SKM-1 (cell line): ENCODE measurements around the gene C2orf92.

Experiments
- DNase-seq: peaks from one replicate; lab custom pipeline; 2025; ENCODE audit not compliant: unreplicated experiment; lab: John Stamatoyannopoulos, UW

The C2orf92 gene

DNA sequence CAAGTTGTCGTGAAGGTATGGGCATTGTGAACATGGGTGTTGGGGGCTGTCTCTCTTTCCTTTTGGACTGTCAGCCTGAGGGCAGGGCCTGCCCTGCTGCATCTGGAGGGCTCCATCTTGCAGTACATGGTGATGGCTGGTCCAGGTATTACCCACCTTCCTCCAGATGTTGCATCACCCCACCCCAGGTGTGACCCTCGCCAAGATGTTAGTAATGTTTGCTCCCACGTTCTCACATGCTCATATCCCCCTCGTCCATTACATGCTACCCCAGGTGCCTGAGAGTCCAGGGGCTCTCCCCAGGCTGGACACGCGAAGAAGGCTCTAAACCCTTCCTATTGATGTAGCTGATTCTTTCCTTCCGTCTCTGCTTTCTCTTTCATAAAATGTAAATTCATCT lies 57.8 kb downstream of the C2orf92 start:
- no peak for DNase-seq

- DNase-seq = no peak
Measured at GRCh38 chr2:97728091-97728731, 58.7 kb downstream of the C2orf92 start.

GRCh38 chr2:97730245-97730644 lies 60.7 kb downstream of the C2orf92 start:
- DNase-seq = no peak

DNA sequence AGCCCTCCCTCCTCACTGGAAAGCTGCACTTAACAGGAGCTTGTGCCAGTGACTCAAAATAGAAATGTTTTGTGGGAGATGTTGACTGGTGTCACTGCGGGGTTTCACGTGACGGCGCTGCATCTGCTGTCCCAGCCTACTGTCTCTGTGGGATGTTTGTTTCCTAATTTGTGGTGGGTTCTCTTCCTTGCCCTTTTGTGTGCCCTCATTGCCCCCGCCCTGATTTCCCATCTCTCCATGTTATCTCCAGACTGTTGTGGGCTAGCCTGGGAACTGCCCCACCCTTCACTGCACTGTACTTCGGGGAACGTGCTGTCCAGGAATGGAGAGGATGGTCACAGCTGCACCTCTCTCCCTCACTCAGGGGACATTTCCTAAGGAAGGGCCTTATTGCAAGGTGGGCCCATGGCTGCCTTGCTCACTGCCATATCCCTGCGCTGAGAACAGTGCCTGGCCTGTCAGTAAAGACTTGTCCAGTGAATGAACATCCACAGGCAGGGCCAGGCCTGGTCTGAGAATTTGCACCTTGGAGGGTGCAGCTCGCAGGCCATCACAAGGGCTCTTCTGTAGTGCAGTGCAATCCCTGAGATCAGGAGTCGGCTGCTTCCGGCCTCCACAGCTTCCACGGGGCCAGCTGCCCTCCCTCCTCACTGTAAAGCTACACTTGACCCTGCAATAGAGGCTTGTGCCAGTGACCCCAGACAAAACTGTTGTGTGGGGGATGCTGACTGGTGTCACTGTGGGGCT lies 61.9 kb downstream of the C2orf92 start:
- no peak for DNase-seq

GRCh38 chr2:97732436-97733340 lies 63.2 kb downstream of the C2orf92 start:
- DNase-seq = no peak

DNA sequence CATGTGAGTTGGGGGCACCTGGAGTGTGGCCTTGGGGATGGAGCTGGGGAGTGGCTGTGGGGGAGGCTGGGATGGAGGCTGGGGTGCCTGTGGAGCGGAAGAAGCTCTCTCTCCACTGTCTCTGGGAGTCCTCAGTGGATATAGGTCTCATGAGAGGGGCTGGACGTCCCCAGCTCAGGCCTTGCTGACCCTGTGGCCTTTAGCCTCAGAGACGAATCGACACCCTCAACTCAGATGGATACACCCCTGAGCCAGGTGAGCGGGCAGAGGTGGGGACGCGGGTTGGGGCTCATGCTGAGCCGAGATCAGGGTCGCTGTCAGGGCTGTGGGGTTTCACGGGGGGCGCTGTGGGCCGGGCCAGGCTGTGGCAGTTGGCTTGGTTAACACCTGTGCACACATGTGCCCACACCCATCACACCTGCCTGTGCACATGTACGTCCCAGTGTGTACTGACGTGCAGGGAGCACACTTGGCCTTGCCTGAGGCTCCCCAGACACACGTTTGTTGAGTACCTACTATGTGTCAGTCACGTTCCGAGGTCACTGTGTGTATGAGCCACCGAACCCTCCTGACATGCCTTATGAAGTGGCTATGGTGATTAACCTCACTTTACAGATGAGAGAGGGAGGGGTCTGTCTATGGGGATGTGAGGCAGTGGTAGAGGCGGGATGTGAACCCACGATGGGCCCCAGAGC lies 64.0 kb downstream of the C2orf92 start:
- DNase-seq = no peak

DNA sequence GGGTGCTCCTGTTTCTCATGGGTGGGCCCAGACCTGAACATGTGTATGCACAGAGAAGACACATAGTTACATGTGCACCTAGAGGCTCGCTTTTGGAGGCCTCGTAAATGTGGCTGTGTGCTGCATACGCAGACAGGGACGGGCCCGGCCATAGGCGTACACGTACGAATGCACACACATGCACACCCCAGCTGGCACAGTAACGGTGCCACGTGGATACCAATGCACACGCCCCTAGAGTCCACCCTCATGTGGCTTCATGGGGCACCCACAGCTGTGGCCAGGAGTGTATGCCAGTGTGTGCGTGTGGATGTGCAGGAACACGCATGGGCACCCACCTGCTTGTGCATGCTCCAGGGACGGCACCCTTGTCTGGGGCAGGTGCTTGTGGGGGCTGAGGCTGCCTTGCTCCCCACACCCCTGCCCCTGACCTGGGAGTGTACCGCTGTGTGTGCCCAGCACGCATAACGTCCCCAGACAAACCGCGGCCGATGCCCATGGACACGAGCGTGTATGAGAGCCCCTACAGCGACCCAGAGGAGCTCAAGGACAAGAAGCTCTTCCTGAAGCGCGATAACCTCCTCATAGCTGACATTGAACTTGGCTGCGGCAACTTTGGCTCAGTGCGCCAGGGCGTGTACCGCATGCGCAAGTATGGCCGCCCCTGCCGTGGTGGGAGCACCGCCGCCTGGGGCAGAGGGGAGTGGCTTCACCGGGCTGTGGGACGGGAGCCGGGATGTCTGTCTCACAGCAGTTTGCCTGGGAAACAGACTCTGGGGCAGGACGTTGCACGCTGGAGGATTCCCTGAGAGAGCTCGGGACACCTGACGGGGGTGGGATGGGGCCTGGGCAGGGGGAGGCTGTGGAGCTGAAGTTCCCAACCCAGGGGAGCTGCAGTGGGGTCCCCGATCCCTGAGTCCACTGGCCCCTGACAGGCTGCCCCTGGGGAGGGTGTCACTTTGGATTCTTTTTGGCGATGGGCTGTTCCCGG lies 64.8 kb downstream of the C2orf92 start:
- DNase-seq = no peak

GRCh38 chr2:97735161-97735561 lies 65.6 kb downstream of the C2orf92 start:
- no peak for DNase-seq

DNA sequence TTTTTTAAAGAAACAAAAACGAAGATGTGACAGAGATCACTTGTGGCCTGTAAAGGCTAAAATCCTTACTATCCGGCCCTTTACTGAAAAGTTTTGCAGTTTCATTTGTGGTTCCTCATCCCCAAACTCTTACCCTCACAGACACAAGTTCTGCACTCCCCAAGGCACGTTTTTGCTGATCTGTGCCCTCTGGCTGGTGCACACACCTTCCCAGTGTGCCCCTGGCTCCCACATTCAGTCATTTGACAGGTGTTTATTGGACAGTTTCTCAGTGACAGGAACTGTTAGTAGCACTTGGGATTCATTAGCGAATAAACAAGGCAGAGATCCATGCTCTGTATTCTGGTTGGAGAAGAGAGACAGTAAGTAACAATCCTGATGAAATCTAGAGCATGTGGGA lies 66.7 kb downstream of the C2orf92 start:
- DNase-seq = no peak

GRCh38 chr2:97736608-97737330 lies 67.3 kb downstream of the C2orf92 start:
- DNase-seq = no peak

DNA sequence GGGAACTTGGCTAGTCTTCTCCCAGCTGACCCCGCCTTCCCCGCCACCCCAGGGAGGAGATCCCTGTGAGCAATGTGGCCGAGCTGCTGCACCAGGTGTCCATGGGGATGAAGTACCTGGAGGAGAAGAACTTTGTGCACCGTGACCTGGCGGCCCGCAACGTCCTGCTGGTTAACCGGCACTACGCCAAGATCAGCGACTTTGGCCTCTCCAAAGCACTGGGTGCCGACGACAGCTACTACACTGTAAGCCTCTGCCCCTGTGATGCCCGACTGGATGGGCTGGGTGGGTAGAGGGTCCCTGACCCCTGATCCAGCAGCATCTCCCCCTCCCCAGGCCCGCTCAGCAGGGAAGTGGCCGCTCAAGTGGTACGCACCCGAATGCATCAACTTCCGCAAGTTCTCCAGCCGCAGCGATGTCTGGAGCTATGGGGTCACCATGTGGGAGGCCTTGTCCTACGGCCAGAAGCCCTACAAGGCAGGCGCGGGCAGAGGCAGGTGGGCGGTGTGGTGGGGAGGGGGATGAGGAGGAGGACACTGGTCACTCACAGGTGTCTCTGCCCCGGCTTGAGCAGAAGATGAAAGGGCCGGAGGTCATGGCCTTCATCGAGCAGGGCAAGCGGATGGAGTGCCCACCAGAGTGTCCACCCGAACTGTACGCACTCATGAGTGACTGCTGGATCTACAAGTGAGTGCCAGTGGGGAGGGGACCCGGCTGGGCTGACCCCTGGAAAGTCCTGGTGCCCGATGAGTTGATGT lies 68.1 kb downstream of the C2orf92 start:
- no peak for DNase-seq

- no peak for DNase-seq
Measured at GRCh38 chr2:97738179-97739019, 68.9 kb downstream of the C2orf92 start.

DNA sequence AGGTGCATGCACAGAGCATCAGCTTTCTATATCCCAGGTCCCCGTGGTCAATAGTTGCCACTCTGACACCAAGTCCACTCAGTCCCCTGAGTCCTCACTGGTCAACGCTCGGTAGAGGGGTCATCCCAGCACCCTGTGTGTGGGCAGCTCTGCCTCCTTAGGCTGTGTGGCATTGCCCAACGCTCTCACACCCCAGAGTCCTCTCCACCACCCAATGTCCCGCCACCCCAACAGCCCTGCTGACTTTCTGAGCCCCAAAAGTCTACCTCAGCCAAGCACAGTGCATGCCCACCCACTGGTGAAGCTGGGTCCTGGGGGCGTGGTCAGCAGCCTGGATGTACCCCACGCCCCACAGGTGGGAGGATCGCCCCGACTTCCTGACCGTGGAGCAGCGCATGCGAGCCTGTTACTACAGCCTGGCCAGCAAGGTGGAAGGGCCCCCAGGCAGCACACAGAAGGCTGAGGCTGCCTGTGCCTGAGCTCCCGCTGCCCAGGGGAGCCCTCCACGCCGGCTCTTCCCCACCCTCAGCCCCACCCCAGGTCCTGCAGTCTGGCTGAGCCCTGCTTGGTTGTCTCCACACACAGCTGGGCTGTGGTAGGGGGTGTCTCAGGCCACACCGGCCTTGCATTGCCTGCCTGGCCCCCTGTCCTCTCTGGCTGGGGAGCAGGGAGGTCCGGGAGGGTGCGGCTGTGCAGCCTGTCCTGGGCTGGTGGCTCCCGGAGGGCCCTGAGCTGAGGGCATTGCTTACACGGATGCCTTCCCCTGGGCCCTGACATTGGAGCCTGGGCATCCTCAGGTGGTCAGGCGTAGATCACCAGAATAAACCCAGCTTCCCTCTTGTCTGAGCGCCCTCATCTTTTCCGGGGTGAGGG lies 69.7 kb downstream of the C2orf92 start:
- DNase-seq = no peak

GRCh38 chr2:97739893-97740245 lies 70.4 kb downstream of the C2orf92 start:
- no peak for DNase-seq

- peak; percentile 55 for DNase-seq
Measured at GRCh38 chr2:97740590-97741182, 71.2 kb downstream of the C2orf92 start.

DNA sequence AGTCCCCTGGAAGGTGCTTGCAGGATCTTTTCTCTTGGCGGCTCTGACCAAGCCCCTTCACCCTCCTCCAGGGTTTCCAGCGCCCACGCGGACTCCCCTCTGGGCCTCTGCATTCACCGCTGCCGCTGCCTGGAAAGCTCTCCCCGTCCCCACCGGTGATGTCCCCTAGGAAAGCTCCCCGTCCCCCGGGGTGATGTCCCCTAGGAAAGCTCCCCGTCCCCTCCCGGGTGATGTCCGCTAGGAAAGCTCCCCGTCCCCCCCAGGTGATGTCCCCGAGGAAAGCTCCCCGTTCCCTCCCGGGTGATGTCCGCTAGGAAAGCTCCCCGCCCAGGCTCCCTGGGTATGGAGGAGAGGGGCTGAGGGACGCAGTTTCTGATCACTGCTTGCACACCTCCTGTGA lies 71.7 kb downstream of the C2orf92 start:
- no peak for DNase-seq
